Activated naive CD4-positive, alpha-beta T cell treated with anti-CD3 and anti-CD28 coated beads for 36 hours (primary cell): ENCODE results near the gene TMEM59. TPM values are rescaled to one million over a fixed set of nuclear protein-coding genes. Genes with fewer than 3 reads are reported as not detected.
A peak's percentile ranks its signal among the peaks of the same experiment; 100 is the strongest.

ENCODE experiments used
- CTCF ChIA-PET: fragments of 350-600 bp; sonication (Branson Sonifier 250); formaldehyde crosslinking; loops from one replicate; lab custom pipeline; 2021; ENCODE audit warnings: antibody characterized with exemption; lab: Charles Lee
- DNase-seq: peaks from one replicate; pipeline ENCODE4 v3.0.0-alpha.2; 2020
- H3K27ac Mint-ChIP-seq: one replicate; pipeline ENCODE4 v1.8.0; 2021; ENCODE audit warnings: mild to moderate bottlenecking, mixed read lengths
- H3K27me3 Mint-ChIP-seq: one replicate; pipeline ENCODE4 v1.8.0; 2021; ENCODE audit warnings: low read depth, mixed read lengths
- H3K36me3 Mint-ChIP-seq: one replicate; pipeline ENCODE4 v1.8.0; 2021; ENCODE audit warnings: low read depth, mixed read lengths
- H3K4me1 Mint-ChIP-seq: one replicate; pipeline ENCODE4 v1.8.0; 2021; ENCODE audit warnings: low read depth, mixed read lengths
- H3K4me3 Mint-ChIP-seq: one replicate; pipeline ENCODE4 v1.8.0; 2021; ENCODE audit warnings: mild to moderate bottlenecking, moderate library complexity, mixed read lengths
- H3K9me3 Mint-ChIP-seq: one replicate; pipeline ENCODE4 v1.8.0; 2021; ENCODE audit warnings: mixed read lengths
- intact Hi-C: fragments of 100-400 bp; cut with micrococcal nuclease; formaldehyde crosslinking; loops from one replicate; pipeline ENCODE4 v1.15.1; 2023
- microRNA-seq: library from miRNA; unstranded; fragments of <30 nt; microRNA quantifications from one replicate; pipeline ENCODE4 v1.2.0, GENCODE V29; 2022; ENCODE audit warnings: borderline microRNAs expressed, borderline replicate concordance
- total RNA-seq, 2 experiments: library from RNA; stranded (reverse); gene quantifications; one replicate each; pipeline ENCODE4 v1.2.3, GENCODE V29; 2021

TMEM59 gene
- total RNA-seq, 2 experiments from 2014 or later = 140 to 142 TPM

GRCh38 chr1:53986458-53986857, 66.5 kb downstream of the TMEM59 start:
- Mint-ChIP-seq H3K27ac (no peak overlapping the region), H3K4me1 (peaks cover 31% of the 10 kb centered on the region), H3K36me3 (no peaks in the 10 kb centered on the region), H3K4me3 (no peak overlapping the region), H3K27me3 (no peaks in the 10 kb centered on the region), H3K9me3 (no peaks in the 10 kb centered on the region)
- intact Hi-C loops = no loop called here
- no peak for DNase-seq
- CTCF ChIA-PET = interaction anchor here (0.6 kb wide), 1 partner anchor 13 kb away, joined by 7 read pairs; no protein-coding TSS in a partner anchor

GRCh38 chr1:53984726-53985125, 68.3 kb downstream of the TMEM59 start:
- H3K4me3 Mint-ChIP-seq = no peak overlapping the region
- H3K9me3 Mint-ChIP-seq = no peaks in the 10 kb centered on the region
- no peak overlapping the region for H3K27ac Mint-ChIP-seq
- peaks cover 31% of the 10 kb centered on the region for H3K4me1 Mint-ChIP-seq
- no peaks in the 10 kb centered on the region for H3K27me3 Mint-ChIP-seq
- DNase-seq = no peak
- intact Hi-C loops = no loop called here
- CTCF ChIA-PET = no interaction called here
- H3K36me3 Mint-ChIP-seq = no peaks in the 10 kb centered on the region

- no peak overlapping the region for H3K27ac Mint-ChIP-seq
- CTCF ChIA-PET = interaction anchor here (0.8 kb wide), 1 partner anchor 736 kb away, joined by 5 read pairs; no protein-coding TSS in a partner anchor
- H3K4me1 Mint-ChIP-seq = peaks cover 27% of the 10 kb centered on the region
- no peaks in the 10 kb centered on the region for H3K36me3 Mint-ChIP-seq
- no peaks in the 10 kb centered on the region for H3K27me3 Mint-ChIP-seq
- H3K4me3 Mint-ChIP-seq = no peak overlapping the region
- intact Hi-C loops = no loop called here
- H3K9me3 Mint-ChIP-seq = no peaks in the 10 kb centered on the region
- no peak for DNase-seq
Observed at GRCh38 chr1:53982763-53983104, 70.3 kb downstream of the TMEM59 start.

- H3K27me3 Mint-ChIP-seq = no peaks in the 10 kb centered on the region
- intact Hi-C loops = no loop called here
- CTCF ChIA-PET = interaction anchor here (0.5 kb wide), 1 partner anchor 11 kb away, joined by 3 read pairs; no protein-coding TSS in a partner anchor
- H3K4me3 Mint-ChIP-seq = no peak overlapping the region
- no peak for DNase-seq
- no peaks in the 10 kb centered on the region for H3K9me3 Mint-ChIP-seq
- H3K36me3 Mint-ChIP-seq = no peaks in the 10 kb centered on the region
- H3K27ac Mint-ChIP-seq = no peak overlapping the region
- peaks cover 22% of the 10 kb centered on the region for H3K4me1 Mint-ChIP-seq
Observed at GRCh38 chr1:53982034-53982762, 70.8 kb downstream of the TMEM59 start.

- Mint-ChIP-seq H3K27me3 (no peaks in the 10 kb centered on the region), H3K9me3 (no peaks in the 10 kb centered on the region), H3K4me3 (no peak overlapping the region), H3K4me1 (peaks cover 15% of the 10 kb centered on the region), H3K36me3 (no peaks in the 10 kb centered on the region), H3K27ac (no peak overlapping the region)
- CTCF ChIA-PET = no interaction called here
- DNase-seq = no peak
- intact Hi-C loops = no loop called here
Observed at GRCh38 chr1:53981220-53981619, 71.8 kb downstream of the TMEM59 start.

- CTCF ChIA-PET = interaction anchor here (1.1 kb wide), 1 partner anchor 119 kb away, joined by 6 read pairs; no protein-coding TSS in a partner anchor
- Mint-ChIP-seq H3K4me3 (no peak overlapping the region), H3K9me3 (no peaks in the 10 kb centered on the region), H3K27me3 (no peaks in the 10 kb centered on the region), H3K36me3 (peaks cover 4% of the 10 kb centered on the region), H3K4me1 (peaks cover 7% of the 10 kb centered on the region), H3K27ac (no peak overlapping the region)
- intact Hi-C loops = no loop called here
- no peak for DNase-seq
Observed at GRCh38 chr1:53979712-53980450, 73.1 kb downstream of the TMEM59 start.

Small RNA genes within 50 kb of the gene (microRNA-seq; reads per million reads assigned to microRNA genes)
- gene MIR4781 = 6.6 reads per million, percentile 9 among the genes with 10 or more reads in this experiment

Other genes with a start within 250 kb of the TMEM59 start
- gene NDC1, start 214.9 kb downstream of the TMEM59 start, total RNA-seq = 10 to 100 TPM; 25.9 to 27.9 TPM
- gene YIPF1, start 163.4 kb downstream of the TMEM59 start, total RNA-seq = 10 to 100 TPM; 22.2 to 22.4 TPM
- gene DIO1, start 159.0 kb downstream of the TMEM59 start, total RNA-seq = not detected
- 10 to 100 TPM; 46.2 to 48.7 TPM for gene IFT25, start 107.5 kb downstream of the TMEM59 start, total RNA-seq
- 10 to 100 TPM; 19.9 to 21.3 TPM for gene LRRC42, start 106.9 kb downstream of the TMEM59 start, total RNA-seq
- not detected for gene LDLRAD1, start 35.0 kb downstream of the TMEM59 start, total RNA-seq
- gene TCEANC2, start 404 bp upstream of the TMEM59 start, total RNA-seq = 10 to 100 TPM; 13.0 TPM
- gene CDCP2, start 99.8 kb upstream of the TMEM59 start, total RNA-seq = not detected
- 10 to 100 TPM; 12.7 to 13.6 TPM for gene CYB5RL, start 146.8 kb upstream of the TMEM59 start, total RNA-seq
- gene MRPL37, start 147.0 kb upstream of the TMEM59 start, total RNA-seq = 100 to 1,000 TPM; 203 to 211 TPM